Measurements from ENCODE around the gene C2orf81. TPM values are rescaled to one million over a fixed set of nuclear protein-coding genes. Genes with fewer than 3 reads are reported as not detected.

Gene C2orf81
- total RNA-seq, 1 donor from 2014 or later: 0.82 TPM

GRCh38 chr2:74439803-74440377, 18.5 kb upstream of the C2orf81 start:
- H3K4me3 ChIP-seq: peak overlapping the region; percentile 73
- intact Hi-C loops (cut with micrococcal nuclease): no loop called here
- peaks cover 14% of the 10 kb centered on the region for H3K27me3 ChIP-seq (ENCODE audit: low read depth)
- peak; percentile 89 for DNase-seq
- peaks cover 57% of the 10 kb centered on the region for H3K4me1 ChIP-seq
- no peak for TF ChIP-seq CTCF (IDR thresholded peaks at IDR 0.05; ENCODE audit: borderline replicate concordance)
- H3K9me3 ChIP-seq (replicated peaks): no peaks in the 10 kb centered on the region
- H3K36me3 ChIP-seq: no peaks in the 10 kb centered on the region
- H3K27ac ChIP-seq (replicated peaks): peak overlapping the region; percentile 92

DNA sequence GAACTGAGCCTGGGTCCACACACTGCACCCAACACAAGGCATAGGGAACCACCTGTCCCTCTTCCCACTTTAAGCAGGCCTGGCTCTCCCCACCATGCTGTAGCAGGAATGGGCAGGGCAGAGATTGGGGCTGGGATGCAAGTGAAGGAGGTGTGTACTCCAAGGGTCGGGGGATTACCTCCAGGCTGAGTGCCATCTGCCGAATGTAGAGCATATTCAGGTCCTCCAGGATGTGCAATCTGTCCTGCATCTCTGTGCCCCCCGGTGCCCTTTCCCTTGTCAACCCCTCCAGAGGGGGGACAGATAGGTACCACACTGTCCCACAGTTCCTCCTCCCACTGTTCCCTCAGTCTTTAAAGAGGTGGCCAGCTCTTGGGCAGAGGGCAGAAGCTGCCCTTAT, 18.0 kb upstream of the C2orf81 start:
- peaks cover 57% of the 10 kb centered on the region for H3K4me1 ChIP-seq
- H3K27me3 ChIP-seq (ENCODE audit: low read depth): peaks cover 14% of the 10 kb centered on the region
- intact Hi-C loops (cut with micrococcal nuclease): no loop called here
- DNase-seq: no peak
- H3K36me3 ChIP-seq: no peaks in the 10 kb centered on the region
- peak overlapping the region; percentile 73 for H3K4me3 ChIP-seq
- no peaks in the 10 kb centered on the region for H3K9me3 ChIP-seq (replicated peaks)
- no peak for TF ChIP-seq CTCF (IDR thresholded peaks at IDR 0.05; ENCODE audit: borderline replicate concordance)
- H3K27ac ChIP-seq (replicated peaks): peak overlapping the region; percentile 92

DNA sequence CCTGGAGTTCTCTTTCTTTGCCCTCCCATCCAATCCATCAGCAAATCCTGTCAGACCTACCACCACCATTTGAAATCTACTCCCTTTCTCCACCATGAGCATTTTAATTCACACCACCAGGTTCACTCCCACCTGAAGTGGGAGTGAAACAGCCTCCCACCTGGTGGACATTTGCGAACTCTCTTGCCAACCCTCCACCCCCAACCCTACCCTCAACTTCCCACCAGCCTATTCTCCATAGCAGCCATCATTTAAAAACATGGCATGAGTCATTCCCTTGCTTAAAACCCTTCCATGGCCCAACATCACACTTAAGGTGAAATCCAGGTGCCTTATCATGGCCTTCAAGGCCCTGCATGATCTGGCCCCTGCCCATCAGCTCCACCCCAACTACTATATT, 16.8 kb upstream of the C2orf81 start:
- no peak for TF ChIP-seq CTCF (IDR thresholded peaks at IDR 0.05; ENCODE audit: borderline replicate concordance)
- no peak for DNase-seq
- Histone ChIP-seq H3K4me3 (peak overlapping the region; percentile 73), H3K27me3 (ENCODE audit: low read depth) (peaks cover 6% of the 10 kb centered on the region), H3K27ac (replicated peaks) (peak overlapping the region; percentile 92), H3K36me3 (no peaks in the 10 kb centered on the region), H3K9me3 (replicated peaks) (no peaks in the 10 kb centered on the region), H3K4me1 (peaks cover 57% of the 10 kb centered on the region)
- intact Hi-C loops (cut with micrococcal nuclease): no loop called here

GRCh38 chr2:74436848-74437695, 15.7 kb upstream of the C2orf81 start:
- H3K4me1 ChIP-seq: peaks cover 56% of the 10 kb centered on the region
- H3K4me3 ChIP-seq: peak overlapping the region; percentile 73
- H3K9me3 ChIP-seq (replicated peaks): no peaks in the 10 kb centered on the region
- H3K27ac ChIP-seq (replicated peaks): peak overlapping the region; percentile 55
- no peak for DNase-seq
- peaks cover 6% of the 10 kb centered on the region for H3K36me3 ChIP-seq
- TF ChIP-seq CTCF (IDR thresholded peaks at IDR 0.05; ENCODE audit: borderline replicate concordance): no peak
- no peaks in the 10 kb centered on the region for H3K27me3 ChIP-seq (ENCODE audit: low read depth)
- intact Hi-C loops (cut with micrococcal nuclease): no loop called here

- intact Hi-C loops (cut with micrococcal nuclease): no loop called here
- Histone ChIP-seq H3K4me3 (peak overlapping the region; percentile 49), H3K4me1 (peaks cover 48% of the 10 kb centered on the region), H3K27me3 (ENCODE audit: low read depth) (no peaks in the 10 kb centered on the region), H3K36me3 (peaks cover 12% of the 10 kb centered on the region), H3K27ac (replicated peaks) (peak overlapping the region; percentile 55), H3K9me3 (replicated peaks) (no peaks in the 10 kb centered on the region)
- no peak for TF ChIP-seq CTCF (IDR thresholded peaks at IDR 0.05; ENCODE audit: borderline replicate concordance)
- no peak for DNase-seq
These were observed 14.8 kb upstream of the C2orf81 start for GRCh38 chr2:74436111-74436805.
